Tibial nerve (tissue), 4 donors: ENCODE data around the gene ZFYVE26. TPM values are rescaled to one million over a fixed set of nuclear protein-coding genes. Genes with fewer than 3 reads are reported as not detected.

Experiments used
- DNase-seq, 2 donors: peaks; one replicate each; pipeline ENCODE4 v3.0.0-alpha.2; 2019; ENCODE audit warnings: low spot score in 2 of 2
- H3K27ac ChIP-seq, 4 donors: fragments of 200-600 bp; sonication (generic) in 3 of 4; one replicate each; pipeline ENCODE4 v1.5.1; 2017 to 2019; ENCODE audit warnings: mild to moderate bottlenecking in 1 of 4
- H3K27me3 ChIP-seq, 2 donors: fragments of 200-600 bp; sonication (generic) in 1 of 2; one replicate each; pipeline versions ENCODE4 v1.5.1 to v1.6.0; 2017 to 2019
- H3K36me3 ChIP-seq, 3 donors: fragments of 200-600 bp; sonication (generic); one replicate each; pipeline ENCODE4 v1.5.1; 2018 to 2019
- H3K4me1 ChIP-seq, 4 donors: fragments of 200-600 bp; sonication (generic) in 3 of 4; one replicate each; pipeline ENCODE4 v1.5.1; 2017 to 2019
- H3K4me3 ChIP-seq, 4 donors: fragments of 200-600 bp; sonication (generic) in 3 of 4; one replicate each; pipeline ENCODE4 v1.5.1; 2017 to 2019; ENCODE audit warnings: mild to moderate bottlenecking in 1 of 4, moderate library complexity in 1 of 4
- H3K9me3 ChIP-seq, 4 donors: fragments of 200-600 bp; sonication (generic) in 3 of 4; one replicate each; pipeline ENCODE4 v1.5.1; 2017 to 2019
- CTCF ChIP-seq, 5 experiments: fragments of 200-600 bp in 3 of 5; fragments of 450-650 bp in 2 of 5; sonication (generic) in 3 of 5; IDR thresholded peaks; one replicate each; pipeline ENCODE4 v1.5.1; 2016 to 2019; ENCODE audit warnings: antibody characterized with exemption in 5 of 5, mild to moderate bottlenecking in 3 of 5, moderate library complexity in 2 of 5
- EP300 ChIP-seq, 2 donors: sonication (generic); formaldehyde crosslinking; IDR thresholded peaks; one replicate each; pipeline ENCODE4 v1.6.1; 2017; ENCODE audit warnings: antibody characterized with exemption in 2 of 2, mild to moderate bottlenecking in 1 of 2
- POLR2A ChIP-seq, 2 donors: fragments of 450-650 bp; IDR thresholded peaks; one replicate each; pipeline ENCODE4 v1.6.1; 2017; ENCODE audit warnings: antibody characterized with exemption in 2 of 2, mild to moderate bottlenecking in 2 of 2, moderate library complexity in 2 of 2
- WGBS, 2 donors: methylation state at CpG; one replicate each; pipeline ENCODE4 v1.1.5; 2018; 5-methylcytosine and 5-hydroxymethylcytosine counted together
- total RNA-seq, 4 donors: library from RNA; depleted of rRNA; stranded (reverse); fragments of >200 nt; gene quantifications; one replicate each; pipeline ENCODE4 v1.1.0, GENCODE V29; 2016

Gene ZFYVE26
- total RNA-seq, 4 donors from 2014 or later = 22.4 to 74.4 (median 36.3) TPM

GRCh38 chr14:67787673-67788072 is 28.7 kb downstream of the ZFYVE26 start:
- TF ChIP-seq EP300 (IDR thresholded peaks at IDR 0.05) = no peak
- TF ChIP-seq POLR2A (IDR thresholded peaks at IDR 0.05) = no peak
- no peak for TF ChIP-seq CTCF (IDR thresholded peaks at IDR 0.05)
- H3K4me3 ChIP-seq = no peak overlapping the region
- H3K27ac ChIP-seq = no peak overlapping the region
- H3K36me3 ChIP-seq = peaks cover 5 to 99% (median 53%) of the 10 kb centered on the region in 3 donors
- no peaks in the 10 kb centered on the region for H3K27me3 ChIP-seq
- DNase-seq = no peak
- H3K9me3 ChIP-seq = no peaks in the 10 kb centered on the region
- H3K4me1 ChIP-seq = no peaks in the 10 kb centered on the region
- WGBS, 2 donors = 92 to 95% methylated on average over 1 of the region's 1 CpG

- WGBS, 2 donors = 92 to 96% methylated on average over 4 of the region's 4 CpGs
- no peaks in the 10 kb centered on the region for H3K27me3 ChIP-seq
- H3K9me3 ChIP-seq = no peaks in the 10 kb centered on the region
- H3K4me3 ChIP-seq = no peak overlapping the region
- no peak for DNase-seq
- H3K27ac ChIP-seq = no peak overlapping the region
- no peaks in the 10 kb centered on the region for H3K4me1 ChIP-seq
- TF ChIP-seq EP300 (IDR thresholded peaks at IDR 0.05) (no peak), CTCF (IDR thresholded peaks at IDR 0.05) (no peak), POLR2A (IDR thresholded peaks at IDR 0.05) (no peak)
- H3K36me3 ChIP-seq = peaks cover 5 to 100% (median 56%) of the 10 kb centered on the region in 3 donors
These were observed 30.9 kb downstream of the ZFYVE26 start for GRCh38 chr14:67785270-67786109.

- 94 to 95% methylated on average over 5 of the region's 5 CpGs for WGBS, 2 donors
These were observed 32.1 kb downstream of the ZFYVE26 start for GRCh38 chr14:67784244-67784823.

GRCh38 chr14:67782090-67782489 is 34.3 kb downstream of the ZFYVE26 start:
- no peak for DNase-seq
- Histone ChIP-seq H3K4me3 (no peak overlapping the region), H3K4me1 (no peaks in the 10 kb centered on the region), H3K36me3 (peaks cover 9 to 100% (median 52%) of the 10 kb centered on the region in 3 donors), H3K27ac (no peak overlapping the region), H3K27me3 (no peaks in the 10 kb centered on the region), H3K9me3 (no peaks in the 10 kb centered on the region)
- 25 to 26% methylated on average over 3 of the region's 3 CpGs for WGBS, 2 donors
- no peak for TF ChIP-seq EP300 (IDR thresholded peaks at IDR 0.05)
- TF ChIP-seq POLR2A (IDR thresholded peaks at IDR 0.05) = no peak
- TF ChIP-seq CTCF (IDR thresholded peaks at IDR 0.05) = no peak

More at GRCh38 chr14:67784244-67784823, 32.1 kb downstream of the ZFYVE26 start:
- DNase-seq = no peak
- Histone ChIP-seq H3K4me3 (no peak overlapping the region), H3K4me1 (no peaks in the 10 kb centered on the region), H3K9me3 (no peaks in the 10 kb centered on the region), H3K36me3 (peaks cover 9 to 100% (median 54%) of the 10 kb centered on the region in 3 donors), H3K27ac (no peak overlapping the region), H3K27me3 (no peaks in the 10 kb centered on the region)
- TF ChIP-seq POLR2A (IDR thresholded peaks at IDR 0.05) = no peak
- TF ChIP-seq CTCF (IDR thresholded peaks at IDR 0.05) = no peak
- no peak for TF ChIP-seq EP300 (IDR thresholded peaks at IDR 0.05)

GRCh38 chr14:67778792-67779191 is 37.6 kb downstream of the ZFYVE26 start:
- Histone ChIP-seq H3K4me3 (no peak overlapping the region), H3K36me3 (peaks cover 11 to 100% (median 40%) of the 10 kb centered on the region in 3 donors), H3K27ac (no peak overlapping the region), H3K27me3 (no peaks in the 10 kb centered on the region), H3K4me1 (no peaks in the 10 kb centered on the region), H3K9me3 (no peaks in the 10 kb centered on the region)
- 86 to 95% methylated on average over 1 of the region's 1 CpG for WGBS, 2 donors
- no peak for TF ChIP-seq CTCF (IDR thresholded peaks at IDR 0.05)
- TF ChIP-seq EP300 (IDR thresholded peaks at IDR 0.05) = no peak
- TF ChIP-seq POLR2A (IDR thresholded peaks at IDR 0.05) = no peak
- no peak for DNase-seq
